Measurements from ENCODE around the gene ERI3. TPM values are rescaled to one million over a fixed set of nuclear protein-coding genes. Genes with fewer than 3 reads are reported as not detected.

The ERI3 gene
- total RNA-seq, 1 donor, result 47.9 TPM

- peak; percentile 59 for DNase-seq (ENCODE audit: low read depth)
- TF ChIP-seq CTCF (IDR thresholded peaks at IDR 0.05; ENCODE audit: insufficient read depth, low read depth, low read length), result peak; percentile 79
- no peak overlapping the region for H3K4me3 ChIP-seq (ENCODE audit: low read depth, low read length)
Measured at GRCh38 chr1:44377925-44378784, 23.1 kb upstream of the ERI3 start.

GRCh38 chr1:44375547-44375946 lies 20.5 kb upstream of the ERI3 start:
- DNase-seq (ENCODE audit: low read depth), result no peak
- no peak for TF ChIP-seq CTCF (IDR thresholded peaks at IDR 0.05; ENCODE audit: insufficient read depth, low read depth, low read length)
- H3K4me3 ChIP-seq (ENCODE audit: low read depth, low read length), result no peak overlapping the region

- no peak for DNase-seq (ENCODE audit: low read depth)
- TF ChIP-seq CTCF (IDR thresholded peaks at IDR 0.05; ENCODE audit: insufficient read depth, low read depth, low read length), result no peak
- H3K4me3 ChIP-seq (ENCODE audit: low read depth, low read length), result no peak overlapping the region
Measured at GRCh38 chr1:44371206-44371605, 16.1 kb upstream of the ERI3 start.

- no peak for DNase-seq (ENCODE audit: low read depth)
- H3K4me3 ChIP-seq (ENCODE audit: low read depth, low read length), result no peak overlapping the region
- TF ChIP-seq CTCF (IDR thresholded peaks at IDR 0.05; ENCODE audit: insufficient read depth, low read depth, low read length), result no peak
Measured at GRCh38 chr1:44368471-44369151, 13.6 kb upstream of the ERI3 start.

GRCh38 chr1:44367944-44368343 lies 12.9 kb upstream of the ERI3 start:
- H3K4me3 ChIP-seq (ENCODE audit: low read depth, low read length), result no peak overlapping the region
- TF ChIP-seq CTCF (IDR thresholded peaks at IDR 0.05; ENCODE audit: insufficient read depth, low read depth, low read length), result no peak
- DNase-seq (ENCODE audit: low read depth), result no peak

GRCh38 chr1:44366371-44366975 lies 11.4 kb upstream of the ERI3 start:
- DNase-seq (ENCODE audit: low read depth), result no peak
- no peak for TF ChIP-seq CTCF (IDR thresholded peaks at IDR 0.05; ENCODE audit: insufficient read depth, low read depth, low read length)
- no peak overlapping the region for H3K4me3 ChIP-seq (ENCODE audit: low read depth, low read length)
